B cell (primary cell): Measurements from ENCODE around the gene RCE1. TPM values are rescaled to one million over a fixed set of nuclear protein-coding genes. Genes with fewer than 3 reads are reported as not detected.

ENCODE experiments used
- ATAC-seq: fragments of 200-7000 bp; cut with Tn5 transposase; one replicate; pipeline ENCODE4 v1.10.0; 2021; ENCODE audit warnings: low read depth, mild to moderate bottlenecking, moderate number of reproducible peaks, moderate library complexity
- CTCF ChIA-PET: fragments of 350-600 bp; sonication (Branson Sonifier 250); formaldehyde crosslinking; loops from one replicate; lab custom pipeline; 2021; ENCODE audit warnings: antibody characterized with exemption, inconsistent platforms; lab: Charles Lee
- POLR2A ChIA-PET: fragments of 350-600 bp; sonication (Branson Sonifier 250); formaldehyde crosslinking; loops from one replicate; lab custom pipeline; 2021; ENCODE audit warnings: antibody characterized with exemption; lab: Charles Lee
- DNase-seq: peaks from one replicate; pipeline ENCODE4 v3.0.0; 2013
- H2AFZ ChIP-seq: 2 replicates; pipeline ENCODE4 v1.6.1; 2012; ENCODE audit warnings: mild to moderate bottlenecking, low read depth, low read length; ENCODE audit not compliant: insufficient read depth, poor library complexity, severe bottlenecking
- H3K27ac ChIP-seq, 2 donors: 1 replicate in 1 of 2; 2 replicates in 1 of 2; pipeline ENCODE4 v1.5.1; 2012 to 2013; ENCODE audit warnings: low read length in 2 of 2, mild to moderate bottlenecking in 2 of 2, moderate library complexity in 1 of 2
- H3K27me3 ChIP-seq, 4 experiments: fragments of 200-600 bp in 1 of 4; sonication (generic) in 1 of 4; replicated peaks in 1 of 4; 1 replicate in 2 of 4; 2 replicates in 2 of 4; pipeline versions ENCODE4 v1.6.1 to v1.7.0; 2013 to 2016; ENCODE audit warnings: low read length in 3 of 4, mild to moderate bottlenecking in 2 of 4, mixed read lengths in 1 of 4, moderate library complexity in 1 of 4; ENCODE audit not compliant: insufficient read depth in 4 of 4, control insufficient read depth in 3 of 4; ENCODE audit errors: control extremely low read depth in 1 of 4
- H3K36me3 ChIP-seq, 2 experiments: replicated peaks in 1 of 2; 1 replicate in 1 of 2; 2 replicates in 1 of 2; pipeline versions ENCODE4 v1.6.1 to v1.7.1; 2013; ENCODE audit warnings: low read length in 1 of 2; ENCODE audit not compliant: insufficient read depth in 2 of 2, control insufficient read depth in 1 of 2; ENCODE audit errors: control extremely low read depth in 1 of 2, extremely low read depth in 1 of 2
- H3K4me1 ChIP-seq, 2 donors: fragments of 200-600 bp in 1 of 2; sonication (generic) in 1 of 2; 1 replicate in 1 of 2; 2 replicates in 1 of 2; pipeline versions ENCODE4 v1.5.1 to v1.6.1; 2013 to 2017; ENCODE audit warnings: low read length in 2 of 2; ENCODE audit not compliant: control insufficient read depth in 2 of 2, insufficient read depth in 2 of 2
- H3K4me2 ChIP-seq: replicated peaks from 2 replicates; pipeline ENCODE3; 2012; ENCODE audit warnings: mild to moderate bottlenecking, low read depth, low read length; ENCODE audit not compliant: poor library complexity, severe bottlenecking
- H3K4me3 ChIP-seq, 5 experiments: fragments of 200-600 bp in 1 of 5; sonication (generic) in 1 of 5; 1 replicate in 3 of 5; 2 replicates in 2 of 5; pipeline versions ENCODE4 v1.5.1 to v1.7.0; 2011 to 2016; ENCODE audit warnings: low read length in 4 of 5, mild to moderate bottlenecking in 4 of 5, low read depth in 2 of 5, control low read depth in 1 of 5, moderate library complexity in 1 of 5; ENCODE audit not compliant: insufficient read depth in 1 of 5; ENCODE audit errors: control extremely low read depth in 1 of 5, extremely low read depth in 1 of 5
- H3K79me2 ChIP-seq: fragments of 200-600 bp; sonication (generic); one replicate; pipeline ENCODE4 v1.6.0; 2016; ENCODE audit warnings: low read length; ENCODE audit not compliant: control insufficient read depth, insufficient read depth
- H3K9ac ChIP-seq: fragments of 200-600 bp; sonication (generic); 2 replicates; pipeline ENCODE4 v1.6.1; 2017; ENCODE audit warnings: mild to moderate bottlenecking, low read length, moderate library complexity
- H3K9me3 ChIP-seq, 3 donors: one replicate each; pipeline versions ENCODE4 v1.6.1 to v1.7.1; 2013; ENCODE audit warnings: low read length in 2 of 3; ENCODE audit not compliant: control insufficient read depth in 2 of 3, insufficient read depth in 1 of 3; ENCODE audit errors: control extremely low read depth in 1 of 3
- H4K20me1 ChIP-seq: 2 replicates; pipeline ENCODE4 v1.6.0; 2012; ENCODE audit warnings: mild to moderate bottlenecking, low read length; ENCODE audit not compliant: insufficient read depth, control insufficient read depth, poor library complexity, severe bottlenecking
- H3K27ac Mint-ChIP-seq: one replicate; pipeline ENCODE4 v1.8.0; 2021; ENCODE audit warnings: mixed read lengths
- H3K27me3 Mint-ChIP-seq: one replicate; pipeline ENCODE4 v1.8.0; 2021; ENCODE audit warnings: mixed read lengths
- H3K4me1 Mint-ChIP-seq: one replicate; pipeline ENCODE4 v1.8.0; 2021; ENCODE audit warnings: mixed read lengths
- H3K4me3 Mint-ChIP-seq: one replicate; pipeline ENCODE4 v1.8.0; 2021; ENCODE audit warnings: mixed read lengths
- H3K9me3 Mint-ChIP-seq: one replicate; pipeline ENCODE4 v1.8.0; 2022; ENCODE audit warnings: mixed read lengths; ENCODE audit not compliant: insufficient read depth
- EZH2 ChIP-seq: IDR thresholded peaks from 2 replicates; pipeline ENCODE4 v1.6.1; 2012; ENCODE audit warnings: borderline replicate concordance, low read depth, mild to moderate bottlenecking, moderate library complexity, low read length; ENCODE audit not compliant: insufficient read depth, poor library complexity, severe bottlenecking
- WGBS: methylation state at CpG from one replicate; pipeline ENCODE4 v1.1.5; 2013; ENCODE audit warnings: missing lambda C conversion rate; ENCODE audit not compliant: insufficient coverage; 5-methylcytosine and 5-hydroxymethylcytosine counted together
- intact Hi-C: fragments of 100-400 bp; cut with micrococcal nuclease; formaldehyde crosslinking; loops from one replicate; pipeline ENCODE4 v1.10.0; 2022
- polyA plus RNA-seq: library from polyadenylated mRNA; depleted of rRNA; stranded (reverse); fragments of >200 nt; gene quantifications from 2 replicates; pipeline ENCODE4 v1.2.3, GENCODE V29; 2012
- total RNA-seq, 2 donors: library from RNA; stranded (reverse); fragments of 120-200 nt in 1 of 2; gene quantifications; 1 replicate in 1 of 2; 2 replicates in 1 of 2; pipeline versions ENCODE4 v1.2.3 to v1.2.4, GENCODE V29; 2013 to 2022
- TF ChIP-seq, protein P1 (sequence below): fragments of 200-600 bp; IDR thresholded peaks from one replicate; pipeline ENCODE4 v1.8.0; 2022; ENCODE audit warnings: antibody characterized with exemption, mild to moderate bottlenecking

Gene RCE1
- total and polyA plus RNA-seq, 2 donors (not counting 1 experiment from before 2014, with no cell fraction given), result 31.6 to 59.7 TPM

DNA sequence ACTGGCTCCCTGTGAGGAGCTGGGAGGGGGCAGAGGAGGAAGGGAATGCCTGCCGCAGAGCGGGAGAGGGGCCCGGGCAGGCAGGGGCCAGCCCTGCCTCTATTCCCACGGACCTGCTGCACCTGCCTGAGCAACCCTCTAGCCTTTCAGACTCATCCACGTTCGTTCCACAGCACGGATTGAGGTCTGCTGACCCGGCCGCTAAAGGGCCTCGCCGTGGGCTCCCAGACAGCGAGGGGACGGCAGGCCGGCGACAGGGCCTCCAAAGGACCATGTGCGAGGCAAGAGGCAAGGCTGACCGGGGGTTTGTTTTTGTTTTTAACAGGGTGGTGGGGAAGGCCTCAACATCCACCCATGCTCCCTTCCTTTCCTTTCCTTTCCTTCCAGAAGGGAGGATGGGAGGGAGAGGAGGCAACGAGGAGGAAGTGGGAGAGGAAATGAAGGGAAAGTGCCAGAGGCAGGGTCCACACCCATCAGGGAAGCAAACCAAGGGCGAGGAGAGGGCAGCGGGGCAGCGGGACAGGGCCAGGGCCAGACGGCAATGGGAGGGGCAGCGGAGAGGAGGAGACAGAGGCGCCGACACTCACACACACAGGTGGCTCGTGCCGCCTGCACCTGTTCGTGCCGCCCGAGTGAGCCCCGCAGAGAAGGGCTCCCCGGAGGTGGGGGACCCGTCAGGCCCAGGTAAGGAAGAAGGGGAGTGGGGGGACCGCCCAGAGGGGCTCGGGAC lies 21.1 kb downstream of the RCE1 start:
- Histone ChIP-seq H3K36me3 (no peaks in the 10 kb centered on the region), H3K9ac (no peak overlapping the region), H3K27ac (no peak overlapping the region), H3K9me3 (no peaks in the 10 kb centered on the region), H3K4me3 (no peak overlapping the region), H3K79me2 (no peaks in the 10 kb centered on the region), H4K20me1 (no peaks in the 10 kb centered on the region), H2AFZ (no peak overlapping the region), H3K4me2 (peak overlapping the region; percentile 25), H3K4me1 (peaks cover 4 to 10% of the 10 kb centered on the region in 2 donors), H3K27me3 (no peaks in the 10 kb centered on the region)
- Mint-ChIP-seq H3K4me3 (peak overlapping the region; percentile 3), H3K27ac (no peak overlapping the region), H3K4me1 (peaks cover 16% of the 10 kb centered on the region), H3K27me3 (no peaks in the 10 kb centered on the region), H3K9me3 (no peaks in the 10 kb centered on the region)
- 88% methylated on average over 18 of the region's 35 CpGs for WGBS
- ChIA-PET POLR2A (no interaction called here), CTCF (interaction anchor here (1.1 kb wide), 1 partner anchor 9 kb away, joined by 3 read pairs; no protein-coding TSS in a partner anchor)
- TF ChIP-seq, protein P1, sequence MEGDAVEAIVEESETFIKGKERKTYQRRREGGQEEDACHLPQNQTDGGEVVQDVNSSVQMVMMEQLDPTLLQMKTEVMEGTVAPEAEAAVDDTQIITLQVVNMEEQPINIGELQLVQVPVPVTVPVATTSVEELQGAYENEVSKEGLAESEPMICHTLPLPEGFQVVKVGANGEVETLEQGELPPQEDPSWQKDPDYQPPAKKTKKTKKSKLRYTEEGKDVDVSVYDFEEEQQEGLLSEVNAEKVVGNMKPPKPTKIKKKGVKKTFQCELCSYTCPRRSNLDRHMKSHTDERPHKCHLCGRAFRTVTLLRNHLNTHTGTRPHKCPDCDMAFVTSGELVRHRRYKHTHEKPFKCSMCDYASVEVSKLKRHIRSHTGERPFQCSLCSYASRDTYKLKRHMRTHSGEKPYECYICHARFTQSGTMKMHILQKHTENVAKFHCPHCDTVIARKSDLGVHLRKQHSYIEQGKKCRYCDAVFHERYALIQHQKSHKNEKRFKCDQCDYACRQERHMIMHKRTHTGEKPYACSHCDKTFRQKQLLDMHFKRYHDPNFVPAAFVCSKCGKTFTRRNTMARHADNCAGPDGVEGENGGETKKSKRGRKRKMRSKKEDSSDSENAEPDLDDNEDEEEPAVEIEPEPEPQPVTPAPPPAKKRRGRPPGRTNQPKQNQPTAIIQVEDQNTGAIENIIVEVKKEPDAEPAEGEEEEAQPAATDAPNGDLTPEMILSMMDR, result no peak
- no peak for TF ChIP-seq EZH2
- no peak for DNase-seq
- intact Hi-C loops, result no loop called here
- no peak for ATAC-seq
